Measurements from ENCODE around the gene CD83.

DNA sequence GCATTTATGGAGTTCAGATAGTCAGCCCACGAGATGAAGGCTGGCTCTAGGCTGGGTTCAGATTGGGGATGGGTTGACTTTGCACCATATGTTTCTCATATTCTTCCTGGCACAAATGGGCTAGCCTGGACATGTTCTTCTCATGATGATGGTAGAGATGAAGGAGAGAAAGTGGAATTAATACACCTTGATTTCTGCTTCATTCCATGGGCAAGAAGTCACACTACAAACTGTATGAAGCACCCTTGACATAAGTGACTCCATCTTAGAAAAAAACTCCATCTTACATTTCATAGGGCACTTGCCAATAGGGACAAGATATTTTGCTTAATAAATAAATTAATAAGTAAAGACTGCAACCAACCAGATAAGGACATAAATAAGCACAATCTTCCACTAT, 12.0 kb upstream of the CD83 start:
- TF ChIP-seq, protein P1, sequence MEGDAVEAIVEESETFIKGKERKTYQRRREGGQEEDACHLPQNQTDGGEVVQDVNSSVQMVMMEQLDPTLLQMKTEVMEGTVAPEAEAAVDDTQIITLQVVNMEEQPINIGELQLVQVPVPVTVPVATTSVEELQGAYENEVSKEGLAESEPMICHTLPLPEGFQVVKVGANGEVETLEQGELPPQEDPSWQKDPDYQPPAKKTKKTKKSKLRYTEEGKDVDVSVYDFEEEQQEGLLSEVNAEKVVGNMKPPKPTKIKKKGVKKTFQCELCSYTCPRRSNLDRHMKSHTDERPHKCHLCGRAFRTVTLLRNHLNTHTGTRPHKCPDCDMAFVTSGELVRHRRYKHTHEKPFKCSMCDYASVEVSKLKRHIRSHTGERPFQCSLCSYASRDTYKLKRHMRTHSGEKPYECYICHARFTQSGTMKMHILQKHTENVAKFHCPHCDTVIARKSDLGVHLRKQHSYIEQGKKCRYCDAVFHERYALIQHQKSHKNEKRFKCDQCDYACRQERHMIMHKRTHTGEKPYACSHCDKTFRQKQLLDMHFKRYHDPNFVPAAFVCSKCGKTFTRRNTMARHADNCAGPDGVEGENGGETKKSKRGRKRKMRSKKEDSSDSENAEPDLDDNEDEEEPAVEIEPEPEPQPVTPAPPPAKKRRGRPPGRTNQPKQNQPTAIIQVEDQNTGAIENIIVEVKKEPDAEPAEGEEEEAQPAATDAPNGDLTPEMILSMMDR (IDR thresholded peaks at IDR 0.05; ENCODE audit: low read depth, low read length, missing input control) = no peak
- no peak for TF ChIP-seq EGR1 (IDR thresholded peaks at IDR 0.05; ENCODE audit: low read depth in 2 of 2)

All from liver (tissue), 3 donors.